Measurements from ENCODE around the gene NGLY1. TPM values are rescaled to one million over a fixed set of nuclear protein-coding genes. Genes with fewer than 3 reads are reported as not detected.

NGLY1 gene
- total RNA-seq, 1 experiment from 2014 or later, result 14.6 TPM

DNA sequence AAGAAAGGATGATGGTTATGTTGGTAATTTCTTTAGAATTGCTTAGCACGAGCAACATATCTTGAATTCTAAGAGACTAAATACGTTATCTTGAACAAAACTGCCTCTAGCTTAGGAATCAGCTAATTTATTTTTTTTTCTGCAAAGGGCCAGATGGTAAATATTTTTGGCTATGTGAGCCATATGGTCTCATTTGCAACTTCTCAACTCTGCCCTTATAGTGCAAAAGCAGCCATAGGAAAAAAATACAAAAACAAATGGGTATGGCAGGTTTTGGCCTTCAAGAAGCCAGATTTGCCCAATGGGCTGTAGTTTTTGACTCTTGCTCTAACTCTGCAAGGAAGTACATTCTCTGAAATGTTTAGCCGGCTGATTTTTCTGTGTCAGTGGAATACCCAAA lies 18.5 kb upstream of the NGLY1 start:
- Histone ChIP-seq H3K9me3 (ENCODE audit: control insufficient read depth, insufficient read depth, low read depth, low read length) (no peaks in the 10 kb centered on the region), H3K36me3 (ENCODE audit: control insufficient read depth, insufficient read depth, low read length) (no peaks in the 10 kb centered on the region), H3K4me3 (ENCODE audit: low read depth in 2 of 2, low read length in 2 of 2) (no peak overlapping the region), H3K4me1 (ENCODE audit: control insufficient read depth, insufficient read depth, low read length) (no peaks in the 10 kb centered on the region), H3K27me3 (ENCODE audit: control insufficient read depth, insufficient read depth, low read length) (no peaks in the 10 kb centered on the region), H3K27ac (ENCODE audit: low read length) (no peak overlapping the region)
- BruUV-seq (replicated peaks), result no TSS peak
- POLR2A ChIA-PET, result no interaction called here
- ATAC-seq (no peak), DNase-seq (ENCODE audit: low read depth, low spot score) (no peak)
- CTCF ChIA-PET, result no interaction called here
- TF ChIP-seq, protein P1, sequence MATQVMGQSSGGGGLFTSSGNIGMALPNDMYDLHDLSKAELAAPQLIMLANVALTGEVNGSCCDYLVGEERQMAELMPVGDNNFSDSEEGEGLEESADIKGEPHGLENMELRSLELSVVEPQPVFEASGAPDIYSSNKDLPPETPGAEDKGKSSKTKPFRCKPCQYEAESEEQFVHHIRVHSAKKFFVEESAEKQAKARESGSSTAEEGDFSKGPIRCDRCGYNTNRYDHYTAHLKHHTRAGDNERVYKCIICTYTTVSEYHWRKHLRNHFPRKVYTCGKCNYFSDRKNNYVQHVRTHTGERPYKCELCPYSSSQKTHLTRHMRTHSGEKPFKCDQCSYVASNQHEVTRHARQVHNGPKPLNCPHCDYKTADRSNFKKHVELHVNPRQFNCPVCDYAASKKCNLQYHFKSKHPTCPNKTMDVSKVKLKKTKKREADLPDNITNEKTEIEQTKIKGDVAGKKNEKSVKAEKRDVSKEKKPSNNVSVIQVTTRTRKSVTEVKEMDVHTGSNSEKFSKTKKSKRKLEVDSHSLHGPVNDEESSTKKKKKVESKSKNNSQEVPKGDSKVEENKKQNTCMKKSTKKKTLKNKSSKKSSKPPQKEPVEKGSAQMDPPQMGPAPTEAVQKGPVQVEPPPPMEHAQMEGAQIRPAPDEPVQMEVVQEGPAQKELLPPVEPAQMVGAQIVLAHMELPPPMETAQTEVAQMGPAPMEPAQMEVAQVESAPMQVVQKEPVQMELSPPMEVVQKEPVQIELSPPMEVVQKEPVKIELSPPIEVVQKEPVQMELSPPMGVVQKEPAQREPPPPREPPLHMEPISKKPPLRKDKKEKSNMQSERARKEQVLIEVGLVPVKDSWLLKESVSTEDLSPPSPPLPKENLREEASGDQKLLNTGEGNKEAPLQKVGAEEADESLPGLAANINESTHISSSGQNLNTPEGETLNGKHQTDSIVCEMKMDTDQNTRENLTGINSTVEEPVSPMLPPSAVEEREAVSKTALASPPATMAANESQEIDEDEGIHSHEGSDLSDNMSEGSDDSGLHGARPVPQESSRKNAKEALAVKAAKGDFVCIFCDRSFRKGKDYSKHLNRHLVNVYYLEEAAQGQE (IDR thresholded peaks at IDR 0.05; ENCODE audit: insufficient read depth in 1 of 2, low read depth in 2 of 2, low read length in 1 of 2), result no peak
- TF ChIP-seq POLR2AphosphoS5 (IDR thresholded peaks at IDR 0.05; ENCODE audit: low read depth, low read length), result no peak
- no peak for TF ChIP-seq SIN3A (IDR thresholded peaks at IDR 0.05; ENCODE audit: borderline replicate concordance, insufficient read depth, low read depth, low read length)
- TF ChIP-seq, protein P2, sequence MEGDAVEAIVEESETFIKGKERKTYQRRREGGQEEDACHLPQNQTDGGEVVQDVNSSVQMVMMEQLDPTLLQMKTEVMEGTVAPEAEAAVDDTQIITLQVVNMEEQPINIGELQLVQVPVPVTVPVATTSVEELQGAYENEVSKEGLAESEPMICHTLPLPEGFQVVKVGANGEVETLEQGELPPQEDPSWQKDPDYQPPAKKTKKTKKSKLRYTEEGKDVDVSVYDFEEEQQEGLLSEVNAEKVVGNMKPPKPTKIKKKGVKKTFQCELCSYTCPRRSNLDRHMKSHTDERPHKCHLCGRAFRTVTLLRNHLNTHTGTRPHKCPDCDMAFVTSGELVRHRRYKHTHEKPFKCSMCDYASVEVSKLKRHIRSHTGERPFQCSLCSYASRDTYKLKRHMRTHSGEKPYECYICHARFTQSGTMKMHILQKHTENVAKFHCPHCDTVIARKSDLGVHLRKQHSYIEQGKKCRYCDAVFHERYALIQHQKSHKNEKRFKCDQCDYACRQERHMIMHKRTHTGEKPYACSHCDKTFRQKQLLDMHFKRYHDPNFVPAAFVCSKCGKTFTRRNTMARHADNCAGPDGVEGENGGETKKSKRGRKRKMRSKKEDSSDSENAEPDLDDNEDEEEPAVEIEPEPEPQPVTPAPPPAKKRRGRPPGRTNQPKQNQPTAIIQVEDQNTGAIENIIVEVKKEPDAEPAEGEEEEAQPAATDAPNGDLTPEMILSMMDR (IDR thresholded peaks at IDR 0.05), result no peak
- intact Hi-C loops (cut with micrococcal nuclease; ENCODE audit: unreplicated experiment) (no loop called here), in situ Hi-C loops (cut with HindIII; ENCODE audit: low pct_unique_long_range_greater_than_20kb, low sequenced_read_pairs) (no loop called here)

DNA sequence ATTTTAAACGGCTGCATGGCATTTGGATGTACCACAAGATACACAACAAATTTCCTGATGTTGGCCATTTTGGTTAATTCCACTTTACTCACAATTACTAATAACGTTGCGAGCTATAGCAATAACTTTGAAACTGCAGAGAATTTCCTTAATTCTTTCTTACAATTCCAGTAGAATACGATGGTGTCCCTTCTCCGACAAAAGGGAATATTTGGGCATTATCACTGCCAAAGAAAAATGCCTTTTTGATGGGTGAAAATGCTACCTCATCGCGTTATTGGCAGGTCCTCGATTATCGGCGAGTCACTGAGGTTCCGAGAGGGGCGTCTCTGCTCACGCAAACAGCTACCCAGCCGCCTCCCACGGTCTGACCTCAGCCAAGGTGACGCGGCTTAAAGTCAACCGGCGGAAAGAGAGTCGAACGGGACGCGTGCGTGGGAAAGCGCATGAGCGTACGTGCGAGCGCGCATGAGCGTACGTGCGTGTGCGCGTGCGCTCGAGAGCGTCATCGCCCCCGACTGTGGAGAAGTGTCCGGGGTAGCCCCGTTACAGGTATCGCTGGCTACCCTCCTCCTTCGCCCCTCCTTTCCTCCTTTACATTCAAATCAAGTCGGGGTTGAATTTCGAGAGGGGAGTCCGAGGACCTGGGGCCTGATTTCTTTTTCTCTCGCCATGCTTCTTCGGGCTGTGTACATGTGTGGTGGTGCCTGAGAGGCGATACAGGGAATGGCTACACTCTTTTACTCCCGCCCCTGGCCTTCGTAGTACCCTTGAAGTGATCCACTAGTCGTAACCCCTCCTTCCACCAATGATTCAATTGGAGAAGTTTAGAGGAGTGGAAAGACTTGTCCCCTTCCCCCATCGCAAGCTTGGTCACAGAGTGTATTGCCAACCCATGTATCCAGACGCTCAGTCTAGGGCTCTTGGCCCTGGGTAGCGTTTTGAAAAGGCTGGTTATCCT lies 6.6 kb upstream of the NGLY1 start, which contains the start of gene OXSM:
TSS of gene OXSM (plus strand) at position 495 of the 961 bp plus-strand sequence. CDS start 931 bp downstream, outside the sequence.
- BruUV-seq (replicated peaks), result no TSS peak
- Histone ChIP-seq H3K4me3 (ENCODE audit: low read depth in 2 of 2, low read length in 2 of 2) (peak within 1 kb of the TSS in 1 of 2 experiments; percentile 35; a peak in 1 of 4 replicates), H3K36me3 (ENCODE audit: control insufficient read depth, insufficient read depth, low read length) (no peaks in the 10 kb centered on the region; the same call in 1 of the 2 replicates), H3K9me3 (ENCODE audit: control insufficient read depth, insufficient read depth, low read depth, low read length) (no peaks in the 10 kb centered on the region), H3K4me1 (ENCODE audit: control insufficient read depth, insufficient read depth, low read length) (no peaks in the 10 kb centered on the region), H3K27me3 (ENCODE audit: control insufficient read depth, insufficient read depth, low read length) (no peaks in the 10 kb centered on the region), H3K27ac (ENCODE audit: low read length) (no peak within 1 kb of the TSS)
- no peak for ATAC-seq
- CTCF ChIA-PET, result no interaction called here
- in situ Hi-C loops (cut with HindIII; ENCODE audit: low pct_unique_long_range_greater_than_20kb, low sequenced_read_pairs), result no loop called here
- TF ChIP-seq POLR2AphosphoS5 (IDR thresholded peaks at IDR 0.05; ENCODE audit: low read depth, low read length), result no peak
- no peak for TF ChIP-seq TCF7L2 (IDR thresholded peaks at IDR 0.05; ENCODE audit: low read depth, low read length)
- TF ChIP-seq, protein P2 (IDR thresholded peaks at IDR 0.05), result no peak
- no peak for TF ChIP-seq SIN3A (IDR thresholded peaks at IDR 0.05; ENCODE audit: borderline replicate concordance, insufficient read depth, low read depth, low read length)
- TF ChIP-seq, protein P1 (IDR thresholded peaks at IDR 0.05; ENCODE audit: insufficient read depth in 1 of 2, low read depth in 2 of 2, low read length in 1 of 2), result no peak
- intact Hi-C loops (cut with micrococcal nuclease; ENCODE audit: unreplicated experiment), result no loop called here
- POLR2A ChIA-PET, result no interaction called here
- no peak for DNase-seq (ENCODE audit: low read depth, low spot score)

Data from Panc1 (cell line).